Naive thymus-derived CD8-positive, alpha-beta T cell (primary cell): ENCODE data around the gene FBXL17. TPM values are rescaled to one million over a fixed set of nuclear protein-coding genes. Genes with fewer than 3 reads are reported as not detected.

Experiments
- ATAC-seq, 2 donors: fragments of 150-1000 bp; cut with Tn5 transposase in 1 of 2; sonication (Bioruptor Pico), chemical (Tn5 transposase) in 1 of 2; 1 replicate in 1 of 2; 2 replicates in 1 of 2; pipeline ENCODE4 v1.10.0; 2021; ENCODE audit warnings: mild to moderate bottlenecking in 2 of 2, moderate library complexity in 2 of 2
- POLR2A ChIA-PET: fragments of 350-600 bp; sonication (Branson Sonifier 250); formaldehyde crosslinking; loops from one replicate; lab custom pipeline; 2021; ENCODE audit warnings: antibody characterized with exemption; lab: Charles Lee
- DNase-seq, 10 donors: peaks; one replicate each; pipeline versions ENCODE4 v3.0.0 to v3.0.0-alpha.2; 2020 to 2022
- H3K27ac Mint-ChIP-seq, 10 donors: one replicate each; pipeline ENCODE4 v1.8.0; 2020 to 2022; ENCODE audit warnings: mild to moderate bottlenecking in 10 of 10, mixed read lengths in 10 of 10, moderate library complexity in 4 of 10, inconsistent platforms in 1 of 10
- H3K27me3 Mint-ChIP-seq, 5 donors: one replicate each; pipeline ENCODE4 v1.8.0; 2021 to 2022; ENCODE audit warnings: mixed read lengths in 5 of 5
- H3K36me3 Mint-ChIP-seq, 3 donors: one replicate each; pipeline ENCODE4 v1.8.0; 2020 to 2022; ENCODE audit warnings: mixed read lengths in 3 of 3, mild to moderate bottlenecking in 2 of 3, inconsistent platforms in 1 of 3
- H3K4me1 Mint-ChIP-seq, 4 donors: one replicate each; pipeline ENCODE4 v1.8.0; 2021 to 2022; ENCODE audit warnings: mixed read lengths in 4 of 4
- H3K4me3 Mint-ChIP-seq, 10 donors: one replicate each; pipeline ENCODE4 v1.8.0; 2020 to 2022; ENCODE audit warnings: mild to moderate bottlenecking in 10 of 10, mixed read lengths in 10 of 10, moderate library complexity in 6 of 10, inconsistent platforms in 1 of 10
- H3K9me3 Mint-ChIP-seq, 9 donors: one replicate each; pipeline ENCODE4 v1.8.0; 2020 to 2022; ENCODE audit warnings: mixed read lengths in 9 of 9, mild to moderate bottlenecking in 3 of 9, inconsistent platforms in 1 of 9, moderate library complexity in 1 of 9
- polyA plus RNA-seq, 3 donors: library from polyadenylated mRNA; unstranded; fragments of 300-500 nt; fragmentation: Illumina TruSeq; gene quantifications; one replicate each; pipeline ENCODE4 v1.2.3, GENCODE V29; 2021
- total RNA-seq, 8 experiments: library from RNA in 2 of 8; stranded (reverse) in 2 of 8; gene quantifications; one replicate each; pipeline ENCODE4 v1.2.3 and lab custom pipeline; 2021 to 2026

Gene FBXL17
- total and polyA plus RNA-seq, 5 experiments from 2014 or later, result 4.6 to 25.1 (median 5.0) TPM

DNA sequence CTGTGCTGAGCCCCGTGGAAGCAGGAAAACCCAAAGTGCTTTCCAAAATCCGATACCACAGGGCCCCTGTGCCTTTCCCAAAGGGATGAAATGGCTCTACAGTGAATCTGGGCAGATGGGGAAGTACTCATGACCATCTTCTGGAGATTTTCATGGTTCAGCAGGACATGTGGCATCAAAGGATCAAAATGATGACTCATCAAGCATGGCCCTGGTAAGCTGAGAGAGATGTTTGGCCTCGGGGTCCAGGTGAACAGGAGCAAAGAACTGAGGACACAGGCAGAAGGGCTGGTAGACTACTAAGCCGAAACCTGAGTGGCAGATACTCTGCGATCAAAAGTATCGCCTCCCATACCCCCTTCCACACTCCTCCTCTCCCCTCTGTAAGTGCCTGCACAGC is 551.1 kb downstream of the FBXL17 start:
- POLR2A ChIA-PET, result no interaction called here
- H3K4me3 Mint-ChIP-seq, result no peak overlapping the region
- no peaks in the 10 kb centered on the region for H3K4me1 Mint-ChIP-seq
- peaks cover 0 to 11% (median 0%) of the 10 kb centered on the region in 5 donors for H3K27me3 Mint-ChIP-seq
- no peaks in the 10 kb centered on the region for H3K36me3 Mint-ChIP-seq
- no peak overlapping the region for H3K27ac Mint-ChIP-seq
- peaks cover 0 to 7% (median 0%) of the 10 kb centered on the region in 9 donors for H3K9me3 Mint-ChIP-seq
- no peak for ATAC-seq
- no peak for DNase-seq

DNA sequence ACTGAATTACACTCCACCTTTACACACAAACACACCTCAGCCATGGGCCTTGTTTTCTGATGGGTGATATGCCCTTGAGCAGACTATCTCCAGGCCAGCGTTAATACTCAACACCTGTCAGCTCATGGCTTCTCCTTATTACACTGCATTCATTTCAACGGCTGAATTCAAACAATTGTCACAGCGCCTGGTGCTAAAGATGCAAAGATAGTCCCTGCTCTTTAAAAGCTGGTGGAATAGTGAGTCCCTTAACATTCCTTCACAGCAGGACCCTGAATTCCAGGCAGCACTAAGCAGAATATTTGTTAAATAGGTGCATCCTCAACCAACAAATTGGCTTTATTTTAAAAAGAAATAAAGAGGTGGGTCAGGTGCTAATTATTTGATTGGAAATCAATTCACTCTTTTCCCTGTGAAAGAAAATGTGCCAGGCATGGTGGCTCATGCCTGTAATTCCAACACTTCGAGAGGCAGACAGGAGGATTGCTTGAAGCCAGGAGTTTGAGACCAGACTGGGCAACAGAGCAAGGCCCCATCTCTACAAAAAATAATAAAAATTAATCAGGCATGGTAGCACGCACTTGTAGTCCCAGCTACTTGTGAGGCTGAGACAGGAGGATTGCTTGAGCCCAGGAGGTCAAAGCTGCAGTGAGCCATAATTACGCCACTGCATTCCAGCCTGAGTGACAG is 555.4 kb downstream of the FBXL17 start:
- ATAC-seq, result no peak
- Mint-ChIP-seq H3K4me3 (no peak overlapping the region), H3K27ac (peak overlapping the region in 1 of 10 donors; percentile 56), H3K4me1 (no peaks in the 10 kb centered on the region), H3K36me3 (peaks cover 0 to 4% (median 0%) of the 10 kb centered on the region in 3 donors), H3K27me3 (peaks cover 0 to 21% (median 2%) of the 10 kb centered on the region in 5 donors), H3K9me3 (peaks cover 0 to 9% (median 2%) of the 10 kb centered on the region in 9 donors)
- no peak for DNase-seq
- POLR2A ChIA-PET, result no interaction called here

DNA sequence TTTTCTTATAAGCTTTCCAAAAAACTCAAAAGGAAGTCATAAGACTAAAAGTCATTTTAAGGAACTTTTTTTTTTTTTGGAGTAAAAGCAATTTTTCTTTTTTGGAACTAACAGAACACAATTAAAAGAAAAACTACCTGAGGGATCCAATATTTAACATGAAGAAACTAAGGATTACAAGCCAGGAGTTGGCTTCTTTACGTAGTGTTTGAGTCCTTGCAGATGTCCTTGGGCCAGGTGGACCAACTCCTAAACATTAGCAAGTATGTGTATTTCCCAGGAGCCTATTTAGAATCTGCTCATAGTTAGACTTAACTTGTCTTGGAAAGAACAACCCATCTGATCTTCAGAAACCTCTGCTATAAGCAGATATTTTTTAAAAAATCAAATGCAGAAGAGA is 557.1 kb downstream of the FBXL17 start:
- Mint-ChIP-seq H3K27me3 (peaks cover 0 to 21% (median 2%) of the 10 kb centered on the region in 5 donors), H3K4me1 (no peaks in the 10 kb centered on the region), H3K27ac (no peak overlapping the region), H3K4me3 (no peak overlapping the region), H3K36me3 (peaks cover 0 to 4% (median 0%) of the 10 kb centered on the region in 3 donors), H3K9me3 (peaks cover 0 to 9% (median 4%) of the 10 kb centered on the region in 9 donors)
- ATAC-seq (no peak), DNase-seq (no peak)
- POLR2A ChIA-PET, result no interaction called here

DNA sequence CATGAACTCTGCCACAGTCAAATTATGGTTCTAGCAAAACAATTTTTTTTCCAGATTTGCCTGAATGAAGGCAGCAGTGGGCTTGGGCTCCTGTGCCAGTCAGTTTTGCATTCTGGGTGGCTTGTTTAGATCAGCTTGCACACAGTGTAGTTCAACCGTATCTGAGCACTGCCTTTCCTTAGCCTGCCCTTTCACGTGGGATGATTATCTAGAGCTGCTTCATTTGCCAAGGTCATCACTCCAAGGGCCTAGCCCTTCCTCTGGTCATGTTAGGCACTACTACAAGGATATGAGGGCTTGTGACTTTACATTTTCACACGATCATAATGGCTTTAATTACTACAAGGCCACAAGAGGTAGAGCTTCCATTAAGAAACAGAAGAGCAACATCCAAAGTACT is 560.6 kb downstream of the FBXL17 start:
- H3K4me1 Mint-ChIP-seq, result no peaks in the 10 kb centered on the region
- peak overlapping the region in 1 of 10 donors; percentile 11 for H3K27ac Mint-ChIP-seq
- no peak for ATAC-seq
- POLR2A ChIA-PET, result no interaction called here
- H3K27me3 Mint-ChIP-seq, result peaks cover 0 to 19% (median 5%) of the 10 kb centered on the region in 5 donors
- DNase-seq, result no peak
- peaks cover 0 to 11% (median 2%) of the 10 kb centered on the region in 9 donors for H3K9me3 Mint-ChIP-seq
- no peak overlapping the region for H3K4me3 Mint-ChIP-seq
- peaks cover 0 to 4% (median 0%) of the 10 kb centered on the region in 3 donors for H3K36me3 Mint-ChIP-seq

DNA sequence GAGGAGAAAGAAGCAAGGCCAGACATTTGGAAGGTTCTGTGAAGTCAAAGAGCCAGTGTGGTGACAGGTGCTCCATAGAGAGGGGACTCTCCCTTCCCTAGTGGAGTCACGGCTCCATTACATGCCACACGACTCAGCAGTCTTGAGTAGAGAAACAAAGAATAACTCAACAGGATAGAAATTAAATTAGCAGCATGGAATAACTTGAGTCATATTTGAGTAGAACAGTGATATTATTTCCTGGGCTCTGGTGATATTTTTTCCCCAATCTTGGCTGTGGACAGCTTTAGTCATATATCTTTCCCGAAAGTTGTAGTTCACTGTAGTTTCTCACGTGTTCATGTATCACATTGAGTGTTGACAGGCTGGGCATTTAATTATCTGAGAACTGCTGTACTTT is 561.5 kb downstream of the FBXL17 start:
- H3K27me3 Mint-ChIP-seq, result peaks cover 0 to 16% (median 5%) of the 10 kb centered on the region in 5 donors
- H3K36me3 Mint-ChIP-seq, result peaks cover 0 to 4% (median 0%) of the 10 kb centered on the region in 3 donors
- H3K4me1 Mint-ChIP-seq, result no peaks in the 10 kb centered on the region
- no peak overlapping the region for H3K4me3 Mint-ChIP-seq
- no peak for ATAC-seq
- H3K27ac Mint-ChIP-seq, result no peak overlapping the region
- H3K9me3 Mint-ChIP-seq, result peaks cover 0 to 11% (median 2%) of the 10 kb centered on the region in 9 donors
- POLR2A ChIA-PET, result no interaction called here
- DNase-seq, result no peak

DNA sequence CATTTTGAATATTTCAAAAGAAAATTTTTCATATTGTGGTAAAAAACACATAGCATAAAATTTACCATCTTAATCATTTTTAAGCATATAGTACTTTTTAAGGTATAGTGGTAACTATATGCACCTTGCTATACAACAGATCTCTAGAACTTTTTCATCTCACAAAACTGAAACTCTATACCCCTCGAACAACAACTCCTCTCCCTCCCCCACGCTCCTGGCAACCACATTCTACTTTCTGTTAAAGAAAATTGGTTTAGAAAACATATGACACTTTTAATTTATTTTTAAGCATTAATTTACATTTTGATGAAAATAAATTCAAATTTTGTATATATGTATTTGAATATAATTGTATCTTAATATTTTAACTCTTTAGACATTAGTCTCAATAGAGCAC is 563.9 kb downstream of the FBXL17 start:
- no peak for DNase-seq
- peaks cover 0 to 9% (median 3%) of the 10 kb centered on the region in 5 donors for H3K27me3 Mint-ChIP-seq
- H3K27ac Mint-ChIP-seq, result no peak overlapping the region
- no peak for ATAC-seq
- no peaks in the 10 kb centered on the region for H3K4me1 Mint-ChIP-seq
- H3K36me3 Mint-ChIP-seq, result peaks cover 0 to 4% (median 0%) of the 10 kb centered on the region in 3 donors
- H3K4me3 Mint-ChIP-seq, result no peak overlapping the region
- peaks cover 0 to 11% (median 2%) of the 10 kb centered on the region in 9 donors for H3K9me3 Mint-ChIP-seq
- POLR2A ChIA-PET, result no interaction called here

DNA sequence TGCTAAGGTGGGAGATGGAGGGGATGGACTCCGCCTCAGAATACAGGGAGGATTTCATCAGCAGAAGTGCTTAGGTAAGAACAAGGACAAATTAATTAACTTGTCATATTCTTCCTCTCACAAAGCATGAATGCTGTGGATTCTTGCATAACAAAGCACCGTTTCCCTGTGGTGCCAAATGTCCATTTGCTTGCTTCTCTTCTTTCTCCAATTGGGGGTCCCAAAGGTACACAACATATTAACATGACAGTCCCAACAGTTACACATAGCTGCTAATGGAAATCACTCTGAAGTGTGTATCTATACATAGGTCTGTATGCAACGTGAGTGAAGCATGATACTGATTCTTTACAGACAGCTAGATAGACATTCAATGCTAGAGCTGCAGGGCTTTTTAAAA is 564.5 kb downstream of the FBXL17 start:
- Mint-ChIP-seq H3K27ac (no peak overlapping the region), H3K4me3 (no peak overlapping the region), H3K36me3 (peaks cover 0 to 4% (median 0%) of the 10 kb centered on the region in 3 donors), H3K9me3 (peaks cover 0 to 9% (median 2%) of the 10 kb centered on the region in 9 donors), H3K4me1 (no peaks in the 10 kb centered on the region), H3K27me3 (peaks cover 0 to 12% (median 3%) of the 10 kb centered on the region in 5 donors)
- DNase-seq (no peak), ATAC-seq (no peak)
- POLR2A ChIA-PET, result no interaction called here

DNA sequence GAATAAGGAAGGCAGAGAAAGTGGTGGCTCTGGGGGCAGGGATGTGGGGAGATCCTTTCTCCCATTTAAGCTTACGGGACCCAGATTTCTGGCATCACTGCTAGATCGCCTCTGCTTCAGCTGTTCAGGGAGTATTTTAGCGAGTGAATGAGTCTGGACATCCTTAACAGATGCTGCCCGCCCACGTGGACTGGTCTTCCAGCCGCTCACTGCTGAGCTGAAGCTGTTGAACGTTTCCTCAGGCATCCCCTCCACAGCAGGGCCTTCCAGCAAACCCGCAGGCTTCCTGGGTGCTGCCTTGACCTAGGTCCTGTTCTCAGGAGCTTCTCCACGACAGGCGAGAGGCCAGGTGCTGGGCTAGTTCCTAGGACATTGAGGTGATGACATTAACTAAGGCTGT is 566.8 kb downstream of the FBXL17 start:
- H3K9me3 Mint-ChIP-seq, result peaks cover 0 to 5% (median 0%) of the 10 kb centered on the region in 9 donors
- H3K4me1 Mint-ChIP-seq, result no peaks in the 10 kb centered on the region
- peaks cover 0 to 12% (median 3%) of the 10 kb centered on the region in 5 donors for H3K27me3 Mint-ChIP-seq
- POLR2A ChIA-PET, result no interaction called here
- no peaks in the 10 kb centered on the region for H3K36me3 Mint-ChIP-seq
- DNase-seq (no peak), ATAC-seq (no peak)
- H3K27ac Mint-ChIP-seq, result no peak overlapping the region
- H3K4me3 Mint-ChIP-seq, result no peak overlapping the region

DNA sequence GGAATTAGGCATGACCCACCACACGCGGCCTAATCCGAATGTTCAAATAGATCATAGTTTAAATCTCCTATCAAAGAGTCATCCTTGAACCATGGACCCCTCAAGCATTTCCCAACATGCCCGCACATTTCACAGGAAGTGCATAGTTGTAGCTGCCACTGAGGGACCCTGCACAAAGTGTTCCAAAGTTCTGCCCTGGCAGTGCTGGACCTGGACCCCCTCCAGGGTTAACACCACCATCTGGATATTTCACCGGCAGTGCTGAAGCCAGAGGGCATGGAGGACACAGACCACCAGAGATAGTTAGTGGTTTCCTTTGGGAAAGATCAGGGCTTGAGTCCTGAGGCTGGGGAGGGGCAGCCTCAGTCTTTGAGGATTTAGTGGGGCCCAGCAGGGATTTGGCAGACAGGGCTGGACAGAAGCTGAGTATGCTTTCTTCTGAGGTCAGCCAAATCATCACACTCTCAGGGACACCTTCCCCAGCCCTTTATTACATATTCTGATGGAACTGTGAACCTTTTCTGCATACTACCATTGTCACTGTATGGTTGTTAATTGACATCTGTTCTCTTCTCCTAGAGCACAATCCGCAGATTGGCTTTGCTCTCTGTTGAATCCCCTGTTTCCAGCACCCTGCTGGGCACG is 567.6 kb downstream of the FBXL17 start:
- DNase-seq (no peak), ATAC-seq (no peak)
- H3K36me3 Mint-ChIP-seq, result no peaks in the 10 kb centered on the region
- no peak overlapping the region for H3K27ac Mint-ChIP-seq
- H3K4me1 Mint-ChIP-seq, result no peaks in the 10 kb centered on the region
- H3K27me3 Mint-ChIP-seq, result peaks cover 0 to 12% (median 3%) of the 10 kb centered on the region in 5 donors
- H3K4me3 Mint-ChIP-seq, result no peak overlapping the region
- POLR2A ChIA-PET, result no interaction called here
- peaks cover 0 to 4% (median 0%) of the 10 kb centered on the region in 9 donors for H3K9me3 Mint-ChIP-seq

DNA sequence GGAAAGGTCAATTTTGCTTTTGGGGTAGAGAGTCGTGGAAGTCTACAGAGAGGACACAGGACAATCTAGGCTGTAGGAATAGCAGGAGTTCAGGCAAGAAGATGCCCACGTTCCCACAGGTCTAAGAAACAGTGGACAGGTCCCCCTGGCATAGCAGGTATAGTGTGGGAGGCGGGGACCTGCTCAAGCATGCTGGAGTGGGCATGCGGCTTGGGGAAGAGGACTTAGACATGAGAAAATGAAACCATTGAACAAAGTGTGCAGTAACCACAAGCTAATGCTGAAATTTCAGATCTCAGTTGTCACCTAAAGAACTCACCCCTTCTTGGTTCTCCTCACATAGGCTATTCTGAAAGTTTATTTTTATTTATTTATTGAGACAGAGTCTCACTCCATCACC is 568.3 kb downstream of the FBXL17 start:
- DNase-seq, result no peak
- Mint-ChIP-seq H3K9me3 (no peaks in the 10 kb centered on the region), H3K36me3 (no peaks in the 10 kb centered on the region), H3K4me1 (no peaks in the 10 kb centered on the region), H3K27me3 (peaks cover 0 to 12% (median 2%) of the 10 kb centered on the region in 5 donors), H3K27ac (no peak overlapping the region), H3K4me3 (no peak overlapping the region)
- POLR2A ChIA-PET, result no interaction called here
- no peak for ATAC-seq

DNA sequence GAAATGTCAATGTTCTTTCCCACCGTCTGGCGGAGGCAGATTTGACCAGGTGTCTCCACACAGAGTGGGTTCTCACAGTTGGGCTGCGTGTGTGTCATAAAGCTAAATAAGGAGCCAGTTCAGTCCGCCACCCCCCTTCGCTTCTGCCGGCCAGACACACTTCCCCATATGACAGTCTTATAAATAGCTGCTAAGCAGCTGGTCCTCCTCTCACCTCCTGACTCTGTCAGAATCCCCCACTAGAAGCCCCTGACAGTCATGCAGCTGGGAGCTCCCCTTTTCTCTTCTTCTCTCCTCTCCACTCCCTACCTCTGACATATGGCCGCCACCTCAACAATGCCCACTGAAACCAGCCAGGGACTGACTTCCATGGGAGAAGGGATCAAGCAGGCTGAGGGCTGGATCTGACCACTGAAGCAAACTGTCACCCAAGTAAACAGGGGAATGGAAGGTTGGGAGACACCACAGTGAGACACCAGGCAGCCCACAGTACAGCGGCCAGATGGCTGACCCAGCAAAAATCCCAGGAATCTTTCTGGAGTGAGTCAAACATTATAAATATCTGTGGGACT is 569.2 kb downstream of the FBXL17 start:
- no peaks in the 10 kb centered on the region for H3K9me3 Mint-ChIP-seq
- no peak overlapping the region for H3K27ac Mint-ChIP-seq
- ATAC-seq (no peak), DNase-seq (no peak)
- no peak overlapping the region for H3K4me3 Mint-ChIP-seq
- H3K4me1 Mint-ChIP-seq, result no peaks in the 10 kb centered on the region
- POLR2A ChIA-PET, result no interaction called here
- peaks cover 0 to 12% (median 2%) of the 10 kb centered on the region in 5 donors for H3K27me3 Mint-ChIP-seq
- H3K36me3 Mint-ChIP-seq, result no peaks in the 10 kb centered on the region

DNA sequence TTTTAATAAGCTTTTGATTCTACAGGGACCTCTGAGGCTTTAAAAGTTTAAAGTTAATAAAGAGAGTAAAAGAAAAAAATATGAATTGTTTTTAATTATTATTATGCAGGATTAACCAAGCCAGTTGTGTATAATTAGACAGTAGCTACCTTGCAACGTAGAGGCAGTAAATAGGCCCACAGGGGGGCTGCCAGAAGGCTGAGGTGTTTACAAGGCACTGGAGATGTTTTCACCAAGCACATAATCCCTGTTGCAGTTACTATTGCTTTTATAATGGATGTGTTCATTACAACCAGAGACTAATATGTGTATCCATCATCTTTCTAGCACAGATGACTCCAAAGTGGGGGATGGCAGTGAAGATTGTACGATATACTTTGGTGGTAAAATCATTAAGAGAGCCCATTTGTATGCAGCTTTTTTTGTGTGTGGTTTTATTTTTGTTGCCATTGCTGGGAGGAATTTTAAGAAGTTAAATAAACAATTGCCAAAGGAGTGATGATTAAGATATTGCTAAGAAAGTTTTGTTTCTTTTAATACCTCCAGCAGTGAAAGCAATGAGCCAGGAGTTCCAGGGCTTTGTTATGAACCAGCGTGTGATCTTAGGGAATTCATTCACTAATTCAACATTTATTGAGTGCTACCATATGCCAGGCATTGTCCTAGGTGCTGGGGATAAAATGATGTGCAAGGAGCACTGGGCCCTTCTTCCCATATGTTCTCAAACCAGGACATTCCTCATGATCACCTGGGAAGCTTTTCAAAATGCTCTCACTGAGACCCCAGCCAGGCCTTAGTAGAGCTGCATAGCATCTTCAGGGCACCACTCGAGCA is 572.5 kb downstream of the FBXL17 start:
- no peaks in the 10 kb centered on the region for H3K4me1 Mint-ChIP-seq
- ATAC-seq (no peak), DNase-seq (no peak)
- H3K27ac Mint-ChIP-seq, result no peak overlapping the region
- POLR2A ChIA-PET, result no interaction called here
- peaks cover 0 to 12% (median 0%) of the 10 kb centered on the region in 5 donors for H3K27me3 Mint-ChIP-seq
- no peak overlapping the region for H3K4me3 Mint-ChIP-seq
- no peaks in the 10 kb centered on the region for H3K9me3 Mint-ChIP-seq
- no peaks in the 10 kb centered on the region for H3K36me3 Mint-ChIP-seq
